GM08714 (cell line): ENCODE results near the gene CACNG4.

ENCODE experiments used
- H3K4me3 ChIP-seq: fragments of 200-500 bp; sonication (Bioruptor generic); 2 replicates; pipeline ENCODE4 v1.5.1; 2014; ENCODE audit warnings: mild to moderate bottlenecking, low read length, inconsistent platforms
- ZNF274 ChIP-seq: IDR thresholded peaks from 2 replicates; pipeline ENCODE4 v1.6.1; 2012; ENCODE audit warnings: mild to moderate bottlenecking, low read depth, low read length

Gene CACNG4

DNA sequence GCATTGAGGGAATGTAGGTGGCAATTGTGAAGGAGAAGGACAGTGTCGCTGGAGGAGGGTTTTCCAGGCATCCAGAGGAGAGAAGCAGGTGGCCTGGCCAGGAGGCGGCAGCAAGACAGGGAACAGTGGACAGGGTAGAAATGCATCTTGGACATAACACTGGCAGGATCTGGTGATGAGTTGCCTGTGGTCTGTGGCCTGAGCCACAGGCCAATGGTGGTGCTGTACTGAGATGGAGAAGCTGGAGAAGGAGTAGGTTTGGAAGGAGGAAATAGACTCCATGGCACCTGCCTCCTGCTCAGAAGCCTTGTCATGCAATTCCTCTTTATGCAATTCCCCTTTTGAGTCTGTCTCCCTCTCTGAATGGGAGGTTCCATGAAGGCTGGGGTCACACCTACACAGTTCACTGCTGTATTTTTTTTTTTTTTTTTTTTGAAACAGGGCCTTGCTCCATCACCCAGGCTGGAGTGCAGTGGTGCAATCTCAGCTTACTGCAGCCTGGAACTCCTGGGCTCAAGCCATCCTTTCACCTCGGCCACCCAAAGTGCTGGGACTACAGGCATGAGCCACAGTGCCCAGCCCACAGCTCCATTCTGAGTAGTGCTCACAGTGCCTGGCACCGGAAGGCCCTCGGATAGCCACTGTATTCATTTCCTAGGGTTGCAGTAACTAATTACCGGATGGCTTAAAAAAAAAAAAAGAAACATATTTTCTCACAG, 13.5 kb upstream of the CACNG4 start:
- H3K4me3 ChIP-seq: no peak overlapping the region
- TF ChIP-seq ZNF274: no peak

DNA sequence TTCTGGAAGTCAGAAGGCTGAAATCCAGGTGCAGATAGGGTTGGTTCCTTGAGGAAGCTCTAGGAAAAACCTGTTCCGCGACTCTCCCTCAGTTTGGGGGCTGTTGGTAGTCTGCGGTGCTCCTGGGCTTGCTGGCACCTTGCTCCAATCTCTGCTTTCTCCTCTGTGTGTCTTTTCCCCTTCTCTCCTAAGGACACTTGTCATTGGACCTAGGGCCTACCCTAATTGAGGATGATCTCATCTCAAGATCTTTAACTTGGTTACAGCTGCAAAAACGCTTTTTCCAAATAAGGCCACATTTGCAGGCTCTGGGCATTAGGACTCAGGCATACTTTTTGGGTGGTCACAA, 12.9 kb upstream of the CACNG4 start:
- H3K4me3 ChIP-seq: no peak overlapping the region
- TF ChIP-seq ZNF274: no peak

DNA sequence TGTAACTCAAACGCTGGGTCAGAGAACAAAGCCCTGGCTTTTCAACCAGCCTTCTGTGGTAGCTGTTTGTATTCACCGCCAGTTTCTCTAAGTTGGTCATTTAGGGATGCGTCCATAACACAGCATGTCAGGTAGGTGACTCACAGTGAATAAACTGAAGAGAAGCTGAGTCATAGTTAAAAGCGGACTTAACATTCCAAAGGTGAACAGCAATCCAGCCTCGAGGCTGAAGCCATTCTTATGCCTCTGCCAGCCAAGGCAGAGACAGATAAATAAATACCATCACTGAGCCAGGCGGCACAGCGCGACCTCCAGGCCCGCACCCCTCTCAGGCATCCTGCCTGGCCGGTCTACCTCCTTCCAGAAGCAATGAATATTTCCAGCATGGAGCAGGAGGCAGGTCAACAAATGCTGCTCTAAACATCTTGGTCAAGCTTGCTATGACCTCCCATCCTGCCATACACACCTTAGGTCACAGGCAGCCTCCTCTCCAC, 12.4 kb upstream of the CACNG4 start:
- no peak for TF ChIP-seq ZNF274
- no peak overlapping the region for H3K4me3 ChIP-seq

DNA sequence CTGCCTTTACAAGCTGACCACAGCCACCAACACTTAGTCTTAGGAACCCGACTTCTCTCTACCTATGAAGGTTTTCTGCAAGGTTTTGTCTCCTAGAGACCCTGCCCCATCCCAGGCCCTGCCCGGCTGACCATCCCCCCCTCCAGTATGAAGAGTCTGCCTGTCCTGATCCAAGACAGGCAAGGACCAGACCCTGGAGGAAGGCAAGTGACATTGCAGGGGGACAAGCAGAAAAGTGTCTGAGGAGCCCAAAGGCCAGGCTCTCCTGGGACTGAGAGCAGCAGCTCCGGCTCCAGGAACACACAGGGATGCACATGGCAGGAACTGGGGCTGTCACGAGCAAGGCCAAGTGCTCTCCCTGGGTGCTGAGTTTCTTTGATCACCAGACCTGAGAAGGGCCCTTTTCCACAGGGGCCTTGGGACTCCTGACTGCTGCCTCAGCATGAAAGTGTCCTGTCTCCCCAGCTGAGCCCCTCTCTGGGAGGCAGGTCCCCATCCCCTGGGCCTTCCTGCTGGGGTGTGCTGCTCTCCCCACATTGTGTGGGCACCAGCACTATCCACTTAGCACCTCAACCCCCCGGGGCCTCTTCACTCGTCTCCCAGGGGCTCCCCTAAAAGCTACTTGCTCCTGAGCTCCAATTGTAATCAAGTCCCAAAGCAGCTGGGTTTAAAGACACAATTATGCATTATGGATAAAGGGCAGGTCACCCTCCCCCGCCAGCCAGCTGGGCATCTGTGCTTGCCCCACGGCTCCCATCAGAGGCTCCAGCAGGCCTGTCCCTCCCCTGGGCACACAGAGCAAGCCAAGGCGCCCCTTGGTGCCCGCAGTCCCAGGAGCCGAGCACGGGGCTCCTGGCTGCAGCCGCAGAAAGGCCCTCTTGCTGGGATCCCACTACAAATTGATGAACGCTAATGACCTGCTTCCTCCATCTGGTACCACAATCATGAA, 11.6 kb upstream of the CACNG4 start:
- no peak for TF ChIP-seq ZNF274
- no peak overlapping the region for H3K4me3 ChIP-seq

DNA sequence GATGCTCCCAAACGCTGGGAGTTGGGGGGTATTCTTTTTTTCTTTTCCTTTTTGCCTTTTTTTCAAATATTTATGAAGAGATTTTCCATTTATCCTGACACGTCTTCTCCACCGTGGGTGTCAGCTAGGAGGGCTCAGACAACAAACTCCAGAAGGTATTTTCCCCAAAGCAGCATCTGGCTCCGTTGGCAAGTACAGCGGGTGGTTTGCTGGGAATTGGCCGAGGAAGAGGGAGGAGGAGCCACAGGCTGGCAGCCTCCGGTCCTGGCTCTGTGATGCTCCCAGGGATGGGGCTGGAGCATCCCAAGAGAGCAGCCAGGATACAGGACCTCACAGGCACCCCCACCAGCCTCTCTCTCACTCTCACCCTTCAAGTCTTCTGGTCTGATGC, 10.9 kb upstream of the CACNG4 start:
- no peak for TF ChIP-seq ZNF274
- no peak overlapping the region for H3K4me3 ChIP-seq

DNA sequence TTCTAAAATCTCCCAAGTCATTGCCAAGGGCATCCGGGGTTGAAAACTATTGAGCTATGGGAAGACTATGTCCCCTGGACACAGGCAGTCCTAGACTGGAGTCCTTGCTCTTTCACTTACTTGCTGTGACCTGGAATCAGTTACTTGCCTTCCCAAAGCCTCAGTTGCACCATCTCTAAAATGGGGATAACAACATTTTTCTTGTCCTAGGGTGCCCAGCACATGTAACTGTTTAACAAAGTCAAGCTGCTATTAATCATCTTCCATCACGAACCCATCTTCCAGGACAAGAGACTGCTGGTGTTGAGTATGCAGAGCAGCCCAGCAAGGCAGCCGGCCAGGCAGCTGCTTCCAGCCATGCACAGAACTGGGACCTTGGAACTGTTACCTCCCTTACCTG, 9.9 kb upstream of the CACNG4 start:
- no peak for TF ChIP-seq ZNF274
- no peak overlapping the region for H3K4me3 ChIP-seq

DNA sequence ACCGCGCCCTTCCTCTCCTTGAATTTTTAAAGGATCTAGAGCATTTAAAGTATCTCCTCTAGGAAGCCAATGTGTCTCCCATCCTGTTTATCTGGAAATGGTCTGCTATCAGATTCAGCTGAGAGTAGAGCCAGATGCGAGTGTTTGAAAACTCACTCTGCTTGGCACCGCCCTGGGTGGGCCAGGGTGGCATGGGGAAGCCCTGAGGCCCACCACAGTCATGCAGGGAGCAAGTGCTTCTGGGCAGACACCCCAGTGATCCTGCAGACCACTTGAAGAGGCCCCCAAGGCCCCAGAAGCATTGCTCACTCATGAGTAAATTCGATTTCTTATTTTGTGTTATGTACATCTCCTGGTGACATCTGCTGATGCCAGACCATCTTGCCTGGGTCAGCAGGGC, 8.7 kb upstream of the CACNG4 start:
- TF ChIP-seq ZNF274: no peak
- no peak overlapping the region for H3K4me3 ChIP-seq

DNA sequence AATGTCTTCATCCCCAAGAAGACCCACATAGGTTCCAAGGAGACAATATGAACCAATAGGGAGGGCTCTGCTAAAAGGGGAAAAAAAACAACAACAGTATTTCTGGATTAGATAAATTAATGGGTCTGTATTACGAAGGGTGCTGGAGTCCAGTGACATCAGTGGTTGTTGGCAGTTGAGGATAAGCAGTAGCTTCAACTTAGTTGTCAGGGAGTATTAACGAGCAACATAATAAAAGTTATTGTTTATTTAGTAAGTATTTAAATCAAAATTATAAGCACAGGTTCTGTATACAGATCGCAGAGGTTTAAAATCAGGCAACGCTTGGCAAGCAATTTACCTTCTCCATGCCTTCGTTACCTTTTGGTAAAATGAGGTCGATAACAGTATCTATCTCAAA, 7.6 kb upstream of the CACNG4 start:
- H3K4me3 ChIP-seq: no peak overlapping the region
- TF ChIP-seq ZNF274: no peak

DNA sequence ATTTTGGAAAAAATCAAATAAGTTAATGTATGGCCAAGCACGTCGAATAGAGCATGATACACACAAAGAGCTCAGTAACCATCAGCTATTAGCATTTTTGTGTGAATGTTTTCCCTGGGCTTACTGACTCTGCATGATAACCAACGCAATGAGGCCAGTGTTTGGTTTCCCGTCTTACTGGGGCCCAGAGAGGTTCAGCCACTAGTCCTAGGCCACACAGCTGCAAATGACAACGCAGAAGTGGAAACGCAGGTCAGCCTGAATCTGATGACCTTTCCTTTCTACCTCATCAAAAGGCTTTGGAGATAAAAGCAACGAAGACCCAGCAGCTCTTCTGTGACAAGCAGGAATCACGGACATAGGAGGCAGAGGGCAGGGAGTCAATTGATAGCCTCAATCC, 7.2 kb upstream of the CACNG4 start:
- H3K4me3 ChIP-seq: no peak overlapping the region
- no peak for TF ChIP-seq ZNF274

DNA sequence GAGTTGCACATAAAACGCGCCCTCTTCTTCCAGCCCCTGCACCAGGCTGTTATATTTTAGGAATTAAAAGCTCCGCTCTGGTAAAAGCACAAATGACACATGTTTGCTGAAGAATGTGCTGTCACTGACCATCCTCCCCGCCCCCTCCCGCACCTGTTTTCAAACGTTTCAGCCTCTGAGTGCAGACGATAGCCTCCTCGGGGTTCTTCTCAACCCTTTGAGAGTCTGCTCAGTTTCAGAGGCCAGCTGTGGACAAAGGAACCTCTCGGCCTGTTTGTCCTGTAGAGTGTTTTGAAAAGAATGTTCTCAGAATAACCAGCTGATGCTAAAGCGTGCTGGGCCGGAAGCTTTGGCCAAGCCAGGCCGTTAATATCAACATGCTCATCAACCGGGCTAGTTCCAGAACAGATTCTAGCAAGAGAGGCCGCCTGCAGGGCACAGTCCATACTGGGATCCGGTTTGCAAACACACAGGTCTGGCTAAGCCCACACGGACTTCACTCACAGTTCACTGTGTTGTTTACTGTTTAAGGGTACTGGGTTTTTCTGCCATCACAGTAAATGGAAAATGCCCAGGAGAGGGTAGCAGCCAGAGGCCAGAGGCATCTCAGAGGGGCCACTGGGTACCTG, 6.4 kb upstream of the CACNG4 start:
- TF ChIP-seq ZNF274: no peak
- no peak overlapping the region for H3K4me3 ChIP-seq

DNA sequence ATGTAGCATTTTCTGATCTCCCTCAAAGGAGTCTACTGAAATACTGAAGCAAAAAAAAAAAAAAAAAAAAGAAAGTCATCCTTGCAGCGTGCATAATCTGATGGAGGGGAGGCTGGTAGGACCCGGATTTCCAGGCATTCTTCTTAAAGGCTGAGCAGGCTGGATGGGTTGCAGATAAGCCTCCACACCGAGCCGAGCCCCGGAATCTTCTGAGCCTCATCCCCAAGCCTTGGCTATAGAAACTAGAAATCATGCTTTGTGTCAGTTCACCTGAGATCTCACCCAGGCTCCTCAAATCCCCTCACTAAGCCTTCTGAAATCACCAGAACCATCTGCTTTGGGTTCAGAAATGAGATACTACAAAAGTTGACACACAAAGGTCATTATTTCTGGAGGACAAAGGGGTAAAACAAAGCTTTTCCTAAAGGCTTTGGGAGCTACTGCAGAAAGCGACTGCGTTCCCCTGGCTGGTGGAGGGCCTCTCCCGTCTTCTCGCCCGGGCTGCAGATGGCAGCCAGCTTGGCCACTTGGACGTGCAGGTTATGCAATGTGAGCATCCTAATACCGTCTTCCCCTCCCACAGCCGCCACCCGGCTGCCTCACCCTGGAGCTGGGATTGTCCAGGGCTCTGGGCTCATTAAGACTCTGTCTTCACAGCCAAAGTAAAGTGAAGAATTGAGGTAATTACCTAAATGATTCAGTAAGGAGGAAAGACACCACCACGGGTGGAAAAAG, 4.7 kb upstream of the CACNG4 start:
- H3K4me3 ChIP-seq: no peak overlapping the region
- TF ChIP-seq ZNF274: no peak

DNA sequence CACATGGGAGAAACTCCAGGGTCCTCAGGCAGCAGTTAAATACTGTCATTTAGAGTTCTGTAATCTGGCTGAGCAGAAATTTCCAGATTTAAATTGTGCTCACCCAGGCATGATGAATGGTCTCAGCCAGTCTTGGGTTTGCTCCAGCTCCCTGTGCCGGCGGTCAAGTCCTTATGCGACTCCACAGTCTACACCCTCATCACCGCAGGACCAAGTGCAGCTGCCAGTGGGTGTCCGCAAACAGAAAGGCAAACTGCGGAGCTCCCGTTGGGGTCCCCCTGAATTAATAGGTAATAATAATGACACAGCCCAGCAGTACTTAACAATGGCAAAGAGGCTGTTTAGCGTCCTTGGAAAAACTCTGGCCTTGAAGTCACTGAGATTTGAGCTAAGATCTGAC, 3.9 kb upstream of the CACNG4 start:
- no peak for TF ChIP-seq ZNF274
- no peak overlapping the region for H3K4me3 ChIP-seq

DNA sequence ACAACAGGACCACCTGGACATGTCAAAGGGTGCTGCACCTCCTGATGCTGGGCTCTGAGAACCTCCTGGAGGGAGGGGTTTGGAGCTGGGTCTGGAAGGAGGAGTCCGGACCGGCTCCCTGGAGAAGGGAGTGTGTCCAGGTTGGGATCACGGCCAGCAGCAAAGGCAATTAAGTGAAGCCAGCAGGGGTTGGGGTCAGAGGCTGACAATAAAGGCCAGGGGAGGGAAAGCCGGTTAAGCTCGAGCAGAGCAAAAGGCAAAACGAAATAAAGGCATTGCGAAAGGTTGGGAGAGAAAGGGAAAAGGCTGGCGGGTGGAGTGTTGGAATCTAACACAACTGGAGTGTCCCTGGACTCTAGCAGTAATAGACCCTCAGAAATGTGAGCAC, 992 bp upstream of the CACNG4 start:
- no peak overlapping the region for H3K4me3 ChIP-seq
- TF ChIP-seq ZNF274: no peak
